Endothelial cell of umbilical vein (primary cell): ENCODE measurements around the gene ZNF749. TPM values are rescaled to one million over a fixed set of nuclear protein-coding genes. Genes with fewer than 3 reads are reported as not detected.
"Not testable (repeated sequence)": the region's sequence is repeated elsewhere in the genome, so short reads cannot be mapped to it uniquely, and the experiment has no call there.

ENCODE experiments used
- BruUV-seq: library from RNA; stranded (reverse); fragments of 400-500 nt; replicated peaks from 2 replicates; lab custom pipeline; 2021; lab: Mats Ljungman, UMichigan
- CTCF ChIA-PET: fragments of 300-600, 350-600 bp; sonication (Branson Sonifier 250); formaldehyde crosslinking; loops from one replicate; lab custom pipeline; 2021; ENCODE audit warnings: antibody characterized with exemption, inconsistent platforms; lab: Charles Lee
- POLR2A ChIA-PET: fragments of 300-600, 350-600 bp; sonication (Branson Sonifier 250); formaldehyde crosslinking; loops from one replicate; lab custom pipeline; 2021; ENCODE audit warnings: antibody characterized with exemption, inconsistent platforms; lab: Charles Lee
- DNase-seq: peaks from one replicate; pipeline ENCODE4 v3.0.0-alpha.2; 2011; ENCODE audit warnings: low read depth, low spot score
- FAIRE-seq: peaks from 2 replicates; lab custom pipeline; 2011; peaks lifted over from hg19 to GRCh38; lab: Jason Lieb, UNC
- H2AFZ ChIP-seq: 2 replicates; pipeline ENCODE4 v1.6.0; 2012; ENCODE audit warnings: low read depth, low read length, control low read depth, inconsistent platforms
- H3K27ac ChIP-seq: 2 replicates; pipeline ENCODE4 v1.5.1; 2011; ENCODE audit warnings: low read depth, mild to moderate bottlenecking, control low read depth, low read length, moderate library complexity; ENCODE audit not compliant: insufficient read depth
- H3K27me3 ChIP-seq, 2 experiments: 2 replicates each; pipeline versions ENCODE4 v1.6.0 to v1.6.1; 2011; ENCODE audit warnings: low read length in 2 of 2, mixed read lengths in 1 of 2; ENCODE audit not compliant: control insufficient read depth in 2 of 2, insufficient read depth in 2 of 2
- H3K36me3 ChIP-seq, 2 experiments: 2 replicates in 1 of 2; 3 replicates in 1 of 2; pipeline ENCODE4 v1.5.1; 2011; ENCODE audit warnings: low read length in 2 of 2, mild to moderate bottlenecking in 1 of 2, moderate library complexity in 1 of 2; ENCODE audit not compliant: control insufficient read depth in 2 of 2, insufficient read depth in 2 of 2; ENCODE audit errors: extremely low read depth in 1 of 2
- H3K4me1 ChIP-seq: 3 replicates; pipeline ENCODE4 v1.5.1; 2011; ENCODE audit warnings: mild to moderate bottlenecking, low read length; ENCODE audit not compliant: control insufficient read depth, insufficient read depth; ENCODE audit errors: extremely low read depth
- H3K4me2 ChIP-seq: 2 replicates; pipeline ENCODE4 v1.6.1; 2011; ENCODE audit warnings: low read length, control low read depth, mixed read lengths; ENCODE audit not compliant: insufficient read depth
- H3K4me3 ChIP-seq, 3 experiments: fragments of 200-600 bp in 1 of 3; sonication (generic), shearing (Covaris generic) in 1 of 3; replicated peaks in 1 of 3; 2 replicates each; pipeline ENCODE4 v1.5.1; 2011 to 2016; ENCODE audit warnings: control low read depth in 3 of 3, low read length in 3 of 3, mild to moderate bottlenecking in 2 of 3, inconsistent platforms in 1 of 3, low read depth in 1 of 3, moderate library complexity in 1 of 3; ENCODE audit not compliant: insufficient read depth in 1 of 3
- H3K79me2 ChIP-seq: 2 replicates; pipeline ENCODE4 v1.6.0; 2012; ENCODE audit warnings: low read length, inconsistent platforms; ENCODE audit not compliant: control insufficient read depth, insufficient read depth
- H3K9ac ChIP-seq: replicated peaks from 2 replicates; pipeline ENCODE3; 2011; ENCODE audit warnings: low read length, control low read depth; ENCODE audit not compliant: insufficient read depth; ENCODE audit errors: extremely low read depth
- H3K9me1 ChIP-seq: replicated peaks from 3 replicates; pipeline ENCODE4 v1.6.0; 2011; ENCODE audit warnings: mild to moderate bottlenecking, low read length; ENCODE audit not compliant: control insufficient read depth, insufficient read depth; ENCODE audit errors: extremely low read depth
- H3K9me3 ChIP-seq: replicated peaks from 2 replicates; pipeline ENCODE4 v1.5.1; 2012; ENCODE audit warnings: low read length, inconsistent platforms; ENCODE audit not compliant: control insufficient read depth, insufficient read depth
- H4K20me1 ChIP-seq: replicated peaks from 2 replicates; pipeline ENCODE3; 2011; ENCODE audit warnings: mild to moderate bottlenecking, low read length; ENCODE audit not compliant: control insufficient read depth, insufficient read depth; ENCODE audit errors: extremely low read depth
- GATA2 ChIP-seq: IDR thresholded peaks from 2 replicates; pipeline ENCODE4 v1.7.0; 2011; ENCODE audit warnings: low read depth, mild to moderate bottlenecking, moderate library complexity, mixed read lengths, low read length; ENCODE audit not compliant: insufficient read length, insufficient read depth
- POLR2A ChIP-seq: IDR thresholded peaks from 2 replicates; pipeline ENCODE4 v1.6.1; 2012; ENCODE audit warnings: low read depth, mild to moderate bottlenecking, control low read depth, low read length
- dilution Hi-C: fragments of 300-500 bp; cut with MboI; formaldehyde crosslinking; loops from one replicate; pipeline ENCODE4 v1.15.0; 2019; ENCODE audit warnings: low sequenced_read_pairs; ENCODE audit not compliant: extremely low pct_ligation_motif_present
- intact Hi-C: fragments of 100-400 bp; cut with micrococcal nuclease; formaldehyde crosslinking; loops from one replicate; pipeline ENCODE4 v1.10.0; 2022
- polyA plus RNA-seq, 4 experiments: library from polyadenylated mRNA; depleted of rRNA in 3 of 4; stranded (reverse) in 3 of 4; unstranded in 1 of 4; fragments of >200 nt; gene quantifications; 2 replicates each; pipeline versions ENCODE4 v1.2.1 to v1.2.3, GENCODE V29; 2011 to 2012; ENCODE audit warnings: missing spikeins in 1 of 4
- small RNA-seq: library from RNA; depleted of rRNA; stranded (forward); fragments of <200 nt; gene quantifications from one replicate; pipeline ENCODE3, GENCODE V24; 2012; ENCODE audit warnings: low replicate concordance, low read depth; ENCODE audit not compliant: insufficient read depth, insufficient read length
- total RNA-seq: library from RNA; stranded (reverse); gene quantifications from 2 replicates; pipeline ENCODE4 v1.2.3, GENCODE V29; 2021

Gene ZNF749
- total and polyA plus RNA-seq, 2 donors (not counting 3 experiments of a cell fraction or from before 2014, with no cell fraction given), result 8.5 to 11.5 TPM

GRCh38 chr19:57487477-57488298 lies 52.6 kb downstream of the ZNF749 start, which contains the start of gene ZNF419:
TSS of gene ZNF419 (plus strand) at chr19:57487750. CDS start at chr19:57487951, 201 bp downstream.
- DNase-seq (peak; percentile 86), FAIRE-seq (peak; percentile 93)
- Histone ChIP-seq H3K9ac (peak within 1 kb of the TSS; percentile 75), H3K27ac (peak within 1 kb of the TSS; percentile 24), H2AFZ (peak within 1 kb of the TSS; percentile 99), H3K4me2 (peak within 1 kb of the TSS; percentile 59), H3K4me3 (peak within 1 kb of the TSS; percentile 76 to 100 (median 87)), H3K36me3 (peaks cover 1 to 17% of the 10 kb centered on the region in 2 experiments)
- CTCF ChIA-PET, result interaction anchor here (0.9 to 1.3 kb wide), 2 partner anchors 10 to 98 kb away, joined by 3 to 4 read pairs; partner anchors contain the start of genes ZNF548 and ZNF772
- H3K79me2 ChIP-seq, H3K9me1 ChIP-seq, H3K27me3 ChIP-seq, H3K9me3 ChIP-seq, dilution Hi-C loops, H3K4me1 ChIP-seq, POLR2A ChIA-PET, H4K20me1 ChIP-seq: not testable (repeated sequence)
- BruUV-seq, result TSS peak; percentile 28
- TF ChIP-seq POLR2A (peak; percentile 44), GATA2 (peak; percentile 70)
- intact Hi-C loops, result loop anchor here (1.0 kb wide), 1 partner anchor 167 kb away; the partner anchor contains the start of gene ZNF543

- BruUV-seq, H4K20me1 ChIP-seq, H3K27ac ChIP-seq, FAIRE-seq, H3K9me1 ChIP-seq, intact Hi-C loops, H3K27me3 ChIP-seq, H3K9me3 ChIP-seq, H3K79me2 ChIP-seq, H3K9ac ChIP-seq, H3K4me1 ChIP-seq, dilution Hi-C loops, POLR2A ChIA-PET, H2AFZ ChIP-seq, DNase-seq: not testable (repeated sequence)
- H3K36me3 ChIP-seq, result peaks cover 4 to 21% of the 10 kb centered on the region in 2 experiments
- CTCF ChIA-PET, result interaction anchor here (1.3 kb wide), 1 partner anchor 11 kb away, joined by 4 read pairs; the partner anchor contains the start of gene ZNF772
- peak overlapping the region; percentile 34 for H3K4me2 ChIP-seq
- H3K4me3 ChIP-seq, result peak overlapping the region in 1 of 3 experiments; percentile 33
These were observed 53.1 kb downstream of the ZNF749 start for GRCh38 chr19:57488299-57488644.

Small RNAs within 50 kb of the gene (small RNA-seq; reads per million reads assigned to genes)
- gene VN1R107P, result not detected

Other genes with a start within 250 kb of the ZNF749 start
- 18.2 and 20.5 TPM in 2 replicates for gene ZNF264, start 243.8 kb upstream of the ZNF749 start, total RNA-seq
- 3.9 and 4.4 TPM in 2 replicates for gene ZNF264, start 243.8 kb upstream of the ZNF749 start, polyA plus RNA-seq
- 0.82 and 1.7 TPM in 2 replicates for gene AURKC, start 204.3 kb upstream of the ZNF749 start, total RNA-seq
- gene AURKC, start 204.3 kb upstream of the ZNF749 start, polyA plus RNA-seq, result 0.55 and 0.68 TPM in 2 replicates
- 8.6 and 8.7 TPM in 2 replicates for gene ZNF805, start 194.7 kb upstream of the ZNF749 start, total RNA-seq
- gene ZNF805, start 194.7 kb upstream of the ZNF749 start, polyA plus RNA-seq, result 1.6 TPM in 2 replicates
- 26.9 and 29.3 TPM in 2 replicates for gene ZNF460, start 154.8 kb upstream of the ZNF749 start, total RNA-seq
- 4.1 and 4.5 TPM in 2 replicates for gene ZNF460, start 154.8 kb upstream of the ZNF749 start, polyA plus RNA-seq
- gene ZNF543, start 114.9 kb upstream of the ZNF749 start, total RNA-seq, result 4.5 and 5.3 TPM in 2 replicates
- gene ZNF543, start 114.9 kb upstream of the ZNF749 start, polyA plus RNA-seq, result 1.1 TPM in 2 replicates
- gene ZNF304, start 84.1 kb upstream of the ZNF749 start, total RNA-seq, result 5.3 and 5.6 TPM in 2 replicates
- gene ZNF304, start 84.1 kb upstream of the ZNF749 start, polyA plus RNA-seq, result 2.4 and 2.5 TPM in 2 replicates
- 6.3 and 7.5 TPM in 2 replicates for gene TRAPPC2B, start 71.8 kb upstream of the ZNF749 start, total RNA-seq
- 21.1 and 24.3 TPM in 2 replicates for gene TRAPPC2B, start 71.8 kb upstream of the ZNF749 start, polyA plus RNA-seq
- 2.7 and 3.2 TPM in 2 replicates for gene ZNF547, start 71.8 kb upstream of the ZNF749 start, total RNA-seq
- 1.9 and 3.1 TPM in 2 replicates for gene ZNF547, start 71.8 kb upstream of the ZNF749 start, polyA plus RNA-seq
- gene ZNF548, start 45.5 kb upstream of the ZNF749 start, total RNA-seq, result 7.8 and 8.8 TPM in 2 replicates
- 7.5 and 7.7 TPM in 2 replicates for gene ZNF548, start 45.5 kb upstream of the ZNF749 start, polyA plus RNA-seq
- 4.7 and 6.4 TPM in 2 replicates for gene ZNF17, start 24.2 kb upstream of the ZNF749 start, total RNA-seq
- 2.4 and 3.0 TPM in 2 replicates for gene ZNF17, start 24.2 kb upstream of the ZNF749 start, polyA plus RNA-seq
- 0.23 and 0.38 TPM in 2 replicates for gene VN1R1, start 21.8 kb downstream of the ZNF749 start, total RNA-seq
- 0.08 and 0.14 TPM in 2 replicates for gene VN1R1, start 21.8 kb downstream of the ZNF749 start, polyA plus RNA-seq
- gene ZNF772, start 42.2 kb downstream of the ZNF749 start, total RNA-seq, result 6.4 and 7.0 TPM in 2 replicates
- gene ZNF772, start 42.2 kb downstream of the ZNF749 start, polyA plus RNA-seq, result 1.5 and 3.1 TPM in 2 replicates
- 6.3 and 7.2 TPM in 2 replicates for gene ZNF419, start 52.4 kb downstream of the ZNF749 start, total RNA-seq
- 5.1 and 6.4 TPM in 2 replicates for gene ZNF419, start 52.4 kb downstream of the ZNF749 start, polyA plus RNA-seq
- gene ZNF773, start 64.6 kb downstream of the ZNF749 start, total RNA-seq, result 4.3 and 5.5 TPM in 2 replicates
- 4.0 and 5.1 TPM in 2 replicates for gene ZNF773, start 64.6 kb downstream of the ZNF749 start, polyA plus RNA-seq
- 3.1 and 3.5 TPM in 2 replicates for gene ZNF549, start 92.0 kb downstream of the ZNF749 start, total RNA-seq
- 1.1 and 1.4 TPM in 2 replicates for gene ZNF549, start 92.0 kb downstream of the ZNF749 start, polyA plus RNA-seq
- 4.8 and 8.4 TPM in 2 replicates for gene ZNF550, start 124.5 kb downstream of the ZNF749 start, total RNA-seq
- 2.0 and 2.5 TPM in 2 replicates for gene ZNF550, start 124.5 kb downstream of the ZNF749 start, polyA plus RNA-seq
- 3.8 and 4.2 TPM in 2 replicates for gene ZNF416, start 143.6 kb downstream of the ZNF749 start, total RNA-seq
- gene ZNF416, start 143.6 kb downstream of the ZNF749 start, polyA plus RNA-seq, result 1.4 and 1.5 TPM in 2 replicates
- 1.3 and 2.4 TPM in 2 replicates for gene ZIK1, start 148.8 kb downstream of the ZNF749 start, total RNA-seq
- gene ZIK1, start 148.8 kb downstream of the ZNF749 start, polyA plus RNA-seq, result 0.79 and 0.99 TPM in 2 replicates
- gene ZNF530, start 164.6 kb downstream of the ZNF749 start, total RNA-seq, result 4.0 TPM in 2 replicates
- gene ZNF530, start 164.6 kb downstream of the ZNF749 start, polyA plus RNA-seq, result 1.5 and 1.7 TPM in 2 replicates
- 11.1 and 12.3 TPM in 2 replicates for gene ZNF134, start 178.9 kb downstream of the ZNF749 start, total RNA-seq
- 3.5 and 6.4 TPM in 2 replicates for gene ZNF134, start 178.9 kb downstream of the ZNF749 start, polyA plus RNA-seq
- gene ZNF211, start 197.8 kb downstream of the ZNF749 start, total RNA-seq, result 8.6 and 9.4 TPM in 2 replicates
- gene ZNF211, start 197.8 kb downstream of the ZNF749 start, polyA plus RNA-seq, result 4.7 and 6.3 TPM in 2 replicates
- gene ZSCAN4, start 233.6 kb downstream of the ZNF749 start, total RNA-seq, result not detected in 2 replicates
- not detected in 2 replicates for gene ZSCAN4, start 233.6 kb downstream of the ZNF749 start, polyA plus RNA-seq
- gene ZNF551, start 246.7 kb downstream of the ZNF749 start, total RNA-seq, result 5.6 and 6.1 TPM in 2 replicates
- 2.6 and 2.7 TPM in 2 replicates for gene ZNF551, start 246.7 kb downstream of the ZNF749 start, polyA plus RNA-seq